NCI-H2081 treated with DMSO at 0.1 percent for 48 hours (cell line): Measurements from ENCODE around the gene APBB2.
"Not testable (repeated sequence)": the region's sequence is repeated elsewhere in the genome, so short reads cannot be mapped to it uniquely, and the experiment has no call there.

Source experiments
- DNase-seq: peaks from one replicate; lab custom pipeline; 2025; lab: John Stamatoyannopoulos, UW

APBB2 gene

GRCh38 chr4:41156574-41156973, 57.8 kb downstream of the APBB2 start:
- no peak for DNase-seq

DNA sequence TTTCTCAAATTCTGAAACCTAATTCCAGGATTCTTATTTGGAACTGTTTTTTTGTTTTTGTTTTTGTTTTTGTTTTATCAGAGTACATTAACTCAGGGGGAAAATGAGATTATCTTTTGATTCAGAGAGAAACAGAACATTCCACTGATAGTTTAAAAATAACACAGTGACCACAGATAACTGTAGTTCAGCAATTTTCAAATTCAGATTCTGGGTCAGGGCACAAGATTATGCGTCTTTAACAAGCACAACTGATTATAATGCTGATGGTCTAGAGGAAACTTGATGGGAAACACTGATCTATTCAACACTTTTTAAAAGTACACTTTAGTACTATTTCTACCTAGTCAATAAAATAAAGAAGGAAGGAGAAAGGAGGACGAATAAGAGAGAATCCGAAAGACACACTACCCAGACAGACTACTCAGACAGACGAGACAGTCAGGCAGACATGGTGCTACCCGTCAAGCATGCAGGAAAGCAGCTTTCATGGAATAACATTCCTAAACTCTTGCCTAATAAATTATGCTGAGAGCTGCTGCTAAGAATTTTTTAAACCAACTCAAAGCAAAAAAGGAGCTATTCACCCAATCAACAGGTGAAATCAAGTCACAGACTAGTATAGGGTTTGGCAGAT, 59.0 kb downstream of the APBB2 start:
- no peak for DNase-seq

DNA sequence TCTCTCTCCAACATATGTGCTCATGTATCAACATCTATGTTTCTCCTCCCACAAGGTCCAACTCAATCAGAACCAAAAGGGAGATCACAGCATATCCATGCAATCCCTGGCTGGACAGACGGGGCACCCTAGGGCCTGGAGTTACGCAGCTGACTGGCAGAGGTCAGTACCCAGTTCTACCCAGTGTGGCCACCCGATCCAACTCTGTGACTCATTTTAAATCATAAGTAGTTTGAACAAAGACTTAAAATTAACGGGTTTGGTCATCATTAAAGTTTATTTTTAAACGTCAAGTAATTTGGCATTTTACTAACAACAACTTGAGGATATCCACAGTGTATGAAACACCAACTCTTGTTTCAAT, 59.5 kb downstream of the APBB2 start:
- no peak for DNase-seq

DNA sequence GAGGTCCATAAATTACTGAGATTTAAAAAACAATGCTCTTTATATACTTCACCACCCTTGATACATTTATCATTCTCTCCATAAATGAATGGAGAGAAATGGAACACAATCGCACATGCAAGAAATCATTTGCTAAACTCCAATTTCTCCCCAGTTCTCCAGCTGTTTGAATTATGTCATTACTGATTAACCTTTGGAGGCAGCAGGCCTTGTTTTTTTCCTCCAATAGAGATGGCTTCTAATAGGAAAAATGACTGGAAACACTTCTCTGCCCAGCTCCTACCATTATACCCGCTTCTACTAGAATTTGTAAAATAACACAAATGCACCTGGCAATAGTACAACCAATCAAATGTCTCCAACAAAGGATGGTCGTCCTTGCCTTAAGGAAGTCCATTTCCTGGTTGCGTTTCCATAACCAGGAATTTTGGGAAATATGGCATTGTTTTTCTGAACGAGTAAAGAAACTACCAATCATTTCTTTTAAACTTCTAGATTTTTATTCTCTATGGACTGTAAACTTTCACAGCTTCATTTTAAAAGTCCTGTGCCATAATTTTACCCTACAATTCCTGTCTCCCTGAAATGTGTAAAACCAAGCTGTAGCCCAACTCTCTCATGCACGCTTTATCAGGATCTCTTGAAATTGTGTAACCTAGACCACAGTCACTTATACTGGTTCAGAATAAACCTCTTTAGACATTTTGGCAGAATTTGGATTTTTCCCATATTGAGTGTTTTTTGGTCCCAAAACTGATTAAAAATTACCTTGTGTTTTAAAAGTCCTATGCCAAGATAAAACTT, 60.1 kb downstream of the APBB2 start:
- DNase-seq = no peak

DNA sequence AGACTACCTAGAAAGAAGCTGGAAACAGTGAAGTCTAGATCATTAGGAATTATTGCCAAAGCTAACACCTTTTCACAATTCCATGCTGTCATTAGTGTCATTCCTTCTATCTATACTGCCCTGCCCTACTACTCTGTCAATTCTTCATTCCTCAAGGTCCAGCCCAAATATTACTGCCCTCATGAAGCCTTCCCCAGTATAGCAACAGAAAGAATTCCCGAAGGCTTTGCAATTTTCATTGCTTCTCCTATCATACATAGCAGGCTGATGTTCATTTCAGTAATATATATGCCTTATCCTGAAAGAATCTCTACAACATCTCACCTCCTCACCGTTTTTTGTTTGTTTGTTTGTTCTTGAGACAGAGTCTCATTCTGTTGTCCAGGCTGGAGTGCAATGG, 63.9 kb downstream of the APBB2 start:
- no peak for DNase-seq

- not testable (repeated sequence) for DNase-seq
Measured at GRCh38 chr4:41149568-41149967, 64.8 kb downstream of the APBB2 start.

GRCh38 chr4:41148931-41149330, 65.4 kb downstream of the APBB2 start:
- no peak for DNase-seq

GRCh38 chr4:41148292-41148691, 66.0 kb downstream of the APBB2 start:
- no peak for DNase-seq

DNA sequence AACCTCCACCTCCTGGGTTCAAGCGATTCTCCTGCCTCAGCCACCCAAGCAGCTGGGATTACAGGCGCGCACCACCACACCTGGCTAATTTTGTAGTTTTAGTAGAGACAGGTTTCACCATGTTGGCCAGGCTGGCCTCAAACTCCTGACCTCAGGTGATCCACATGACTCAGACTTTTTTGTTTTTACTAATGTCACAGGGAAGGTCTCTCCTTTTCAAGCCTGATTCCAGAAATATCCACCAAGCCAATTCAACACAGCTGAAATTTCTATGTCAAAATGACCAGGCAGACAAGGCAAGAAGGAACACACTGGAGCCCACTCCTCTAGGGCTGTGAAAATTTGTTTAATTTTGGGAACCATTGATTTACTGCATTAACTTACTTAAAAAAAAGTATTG, 66.8 kb downstream of the APBB2 start:
- not testable (repeated sequence) for DNase-seq

DNA sequence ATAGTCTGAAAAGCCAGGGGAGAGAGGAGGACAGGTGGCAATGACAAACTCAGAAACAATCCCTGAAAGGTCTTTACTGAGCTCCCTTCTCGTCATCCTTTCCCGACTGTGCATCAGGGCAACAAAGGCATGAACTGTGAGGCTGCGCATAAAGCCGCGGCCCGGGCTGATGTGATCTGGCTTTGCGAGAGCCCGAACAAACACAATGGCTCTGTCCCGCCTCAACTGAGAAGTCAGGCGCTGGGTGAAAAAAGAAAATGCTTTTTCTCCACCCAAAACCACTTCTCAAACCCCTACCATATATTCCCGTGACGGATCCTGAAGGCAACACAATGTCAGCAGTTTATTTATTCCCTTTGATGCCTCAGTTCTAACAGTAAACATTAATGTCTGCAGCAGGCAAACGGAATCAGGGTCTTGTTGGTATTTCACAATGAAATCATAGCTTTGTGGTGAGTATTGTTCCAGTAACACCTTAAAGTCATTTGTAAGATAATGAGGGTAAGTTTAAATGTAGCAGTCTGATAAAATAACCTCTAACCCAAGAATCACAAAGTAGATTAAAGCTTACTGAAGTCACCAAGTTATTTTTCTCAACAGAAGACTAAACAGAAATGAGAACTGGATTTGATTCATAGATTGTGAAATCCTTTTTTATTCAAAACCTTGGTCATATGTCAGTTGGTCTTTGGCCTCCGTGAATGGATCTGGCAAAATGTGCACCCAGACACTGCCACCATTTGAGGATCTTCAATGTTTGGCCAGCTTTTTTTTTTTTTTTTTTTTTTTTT, 67.4 kb downstream of the APBB2 start:
- no peak for DNase-seq

- DNase-seq = no peak
Measured at GRCh38 chr4:41146196-41146595, 68.1 kb downstream of the APBB2 start.

GRCh38 chr4:41145571-41146078, 68.7 kb downstream of the APBB2 start:
- DNase-seq = no peak

DNA sequence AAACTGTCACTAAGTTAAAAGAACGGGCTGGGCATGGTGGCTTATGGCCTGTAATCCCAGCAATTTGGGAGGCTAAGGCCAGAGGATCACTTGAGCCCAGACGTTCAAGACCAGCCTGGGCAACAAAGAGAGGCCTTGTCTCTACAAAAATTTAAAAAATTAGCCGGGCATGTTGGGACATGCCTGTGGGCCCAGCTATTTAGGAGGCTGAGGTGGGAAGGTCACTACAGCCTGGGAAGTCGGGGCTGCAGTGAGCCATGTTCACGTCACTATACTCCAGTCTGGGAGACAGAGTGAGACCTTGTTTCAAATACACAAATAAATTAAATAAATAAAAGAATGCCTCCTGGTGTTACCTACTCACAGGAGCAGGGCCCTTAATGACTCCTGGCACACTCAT, 69.5 kb downstream of the APBB2 start:
- DNase-seq = no peak

- no peak for DNase-seq
Measured at GRCh38 chr4:41144040-41144379, 70.3 kb downstream of the APBB2 start.

GRCh38 chr4:41143311-41144039, 70.9 kb downstream of the APBB2 start:
- DNase-seq = no peak

- no peak for DNase-seq
Measured at GRCh38 chr4:41142376-41143310, 71.7 kb downstream of the APBB2 start.

- no peak for DNase-seq
Measured at GRCh38 chr4:41141900-41142299, 72.4 kb downstream of the APBB2 start.

DNA sequence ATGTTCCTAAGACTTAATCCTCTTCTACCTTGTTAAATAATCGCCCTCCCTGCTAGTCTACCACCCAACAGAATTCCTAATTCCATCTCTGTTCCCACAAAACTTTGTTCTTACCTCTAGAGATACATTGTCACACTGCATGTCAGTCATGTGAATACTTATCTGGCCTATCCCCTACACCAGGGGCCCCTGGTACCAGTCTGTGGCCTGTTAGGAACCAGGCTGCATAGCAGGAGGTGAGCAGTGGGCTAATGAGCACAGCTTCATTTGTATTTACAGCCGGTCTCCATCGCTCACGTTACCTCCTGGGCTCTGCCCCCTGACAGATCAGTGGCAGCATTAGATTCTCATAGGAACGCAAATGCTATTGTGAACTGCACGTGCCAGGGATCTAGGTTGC, 73.9 kb downstream of the APBB2 start:
- no peak for DNase-seq

DNA sequence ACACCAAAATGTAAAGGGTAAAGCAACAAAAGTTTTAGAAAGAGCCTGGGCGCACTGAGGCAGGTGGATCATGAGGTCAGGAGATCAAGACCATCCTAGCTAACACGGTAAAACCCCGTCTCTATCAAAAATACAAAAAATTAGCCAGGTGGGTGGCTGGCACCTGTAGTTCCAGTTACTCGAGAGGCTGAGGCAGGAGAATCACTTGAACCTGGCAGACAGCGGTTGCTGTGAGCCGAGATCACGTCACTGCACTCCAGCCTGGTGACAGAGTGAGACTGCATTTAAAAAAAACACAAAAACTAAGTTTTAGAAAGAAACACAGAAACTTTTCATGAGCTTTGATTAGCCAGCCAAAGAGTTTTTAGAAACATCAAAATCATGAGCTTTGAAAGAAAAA, 76.5 kb downstream of the APBB2 start:
- no peak for DNase-seq

GRCh38 chr4:41136456-41136855, 77.9 kb downstream of the APBB2 start:
- DNase-seq = no peak

DNA sequence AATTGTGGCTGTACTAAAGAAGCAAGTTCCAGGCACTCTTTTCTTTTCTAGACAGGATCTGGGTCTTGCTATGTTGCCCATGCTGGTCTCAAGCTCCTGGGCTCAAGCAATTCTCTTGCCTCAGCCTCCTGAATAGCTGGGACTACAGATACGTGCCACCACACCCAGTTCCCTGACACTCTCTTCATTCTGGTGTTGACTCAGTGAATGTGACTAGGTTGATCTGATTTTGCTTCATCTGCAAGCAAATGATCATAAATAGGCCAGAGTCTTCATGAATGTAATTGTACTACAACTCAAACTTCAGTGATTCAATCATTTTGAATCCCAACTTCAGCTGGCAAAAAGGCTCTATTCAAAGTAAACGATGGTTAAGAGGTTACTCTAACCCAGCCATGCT, 78.5 kb downstream of the APBB2 start:
- no peak for DNase-seq
